Measurements from ENCODE around the gene ZNF580.

ZNF580 gene

DNA sequence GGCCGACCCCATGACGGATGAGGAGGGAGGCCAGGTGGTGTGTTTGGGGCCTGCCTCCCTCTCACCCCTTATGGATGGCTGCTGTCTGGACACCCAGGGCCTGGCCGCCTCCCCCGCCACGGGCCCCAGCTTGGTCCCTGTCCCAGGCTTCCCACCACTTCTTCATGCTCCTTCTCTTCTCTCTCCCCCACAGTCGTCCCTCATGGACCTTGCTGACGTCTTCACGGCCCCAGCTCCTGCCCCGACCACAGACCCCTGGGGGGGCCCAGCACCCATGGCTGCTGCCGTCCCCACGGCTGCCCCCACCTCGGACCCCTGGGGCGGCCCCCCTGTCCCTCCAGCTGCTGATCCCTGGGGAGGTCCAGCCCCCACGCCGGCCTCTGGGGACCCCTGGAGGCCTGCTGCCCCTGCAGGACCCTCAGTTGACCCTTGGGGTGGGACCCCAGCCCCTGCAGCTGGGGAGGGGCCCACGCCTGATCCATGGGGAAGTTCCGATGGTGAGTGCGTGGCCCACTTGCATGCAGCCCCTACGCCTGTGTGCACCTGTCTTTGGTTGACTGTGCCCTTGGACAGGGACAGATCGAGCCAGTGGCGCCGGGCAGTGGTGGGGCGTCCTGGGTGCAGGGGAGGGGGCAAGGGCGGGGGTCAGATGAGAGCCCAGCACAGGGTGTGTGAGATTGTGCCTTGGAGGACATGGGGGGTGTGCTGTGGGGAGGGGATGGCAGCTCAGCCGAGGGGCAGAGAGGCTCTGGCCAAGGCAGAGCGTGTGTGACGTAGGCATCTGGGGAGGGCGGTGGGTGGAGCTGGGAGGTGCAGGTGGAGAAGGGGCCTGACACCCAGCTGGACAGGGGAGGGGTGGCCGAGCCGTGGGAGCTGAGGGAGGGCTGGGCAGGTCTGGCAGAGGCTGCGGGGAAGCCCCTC, 51.0 kb downstream of the ZNF580 start:
- FAIRE-seq: no peak

DNA sequence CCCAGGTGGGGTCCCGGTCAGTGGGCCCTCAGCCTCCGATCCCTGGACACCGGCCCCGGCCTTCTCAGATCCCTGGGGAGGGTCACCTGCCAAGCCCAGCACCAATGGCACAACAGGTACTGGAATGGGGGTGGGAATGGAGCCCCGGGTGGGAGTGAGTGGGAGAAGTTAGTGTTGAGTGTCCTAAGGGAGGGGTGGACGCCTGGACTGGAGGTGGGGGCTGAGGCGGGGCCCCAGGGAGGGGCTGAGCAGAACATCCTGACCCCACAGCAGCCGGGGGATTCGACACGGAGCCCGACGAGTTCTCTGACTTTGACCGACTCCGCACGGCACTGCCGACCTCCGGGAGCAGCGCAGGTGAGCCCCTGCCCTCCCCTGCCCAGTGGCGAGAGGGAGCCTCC, 51.9 kb downstream of the ZNF580 start:
- TF ChIP-seq POLR2A (IDR thresholded peaks at IDR 0.05; ENCODE audit: low read depth, low read length): no peak
- DNase-seq (ENCODE audit: insufficient read length, low spot score) (no peak), FAIRE-seq (no peak)

More for the DNA sequence above, 51.0 kb downstream of the ZNF580 start:
- TF ChIP-seq POLR2A (IDR thresholded peaks at IDR 0.05; ENCODE audit: low read depth, low read length): no peak
- DNase-seq (ENCODE audit: insufficient read length, low spot score): no peak

All from H54 (cell line).